Astrocyte (in vitro differentiated cells and primary cell): Measurements from ENCODE around the gene NAALADL2.

Experiments
- EZH2 ChIP-seq: IDR thresholded peaks from 2 replicates; pipeline ENCODE4 v1.6.1; 2012; ENCODE audit warnings: mild to moderate bottlenecking, low read length, inconsistent platforms; ENCODE audit not compliant: insufficient read depth
- TF ChIP-seq, protein P1 (sequence below): IDR thresholded peaks from 2 replicates; pipeline ENCODE4 v1.5.1; 2011; ENCODE audit warnings: low read depth, mild to moderate bottlenecking, inconsistent platforms, low read length, moderate library complexity; ENCODE audit not compliant: insufficient read depth

DNA sequence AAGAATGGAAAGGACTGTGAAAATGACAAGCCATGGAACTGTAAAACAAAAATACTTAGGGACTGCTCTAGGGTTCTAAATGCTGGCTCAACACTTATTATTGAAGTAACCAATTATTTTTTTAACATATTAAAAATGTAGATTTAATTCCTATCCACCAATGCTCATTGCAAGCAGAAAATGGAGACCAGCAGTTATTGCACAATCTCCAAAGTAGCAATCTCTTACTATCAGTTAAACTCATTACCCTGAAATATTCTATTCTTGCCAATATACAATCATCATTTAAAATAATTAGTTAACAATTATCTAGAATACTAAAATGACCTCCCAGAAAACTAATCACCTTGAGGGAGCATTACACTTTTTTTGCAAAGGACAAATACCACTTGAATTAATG lies 499.8 kb downstream of the NAALADL2 start:
- TF ChIP-seq EZH2: no peak
- TF ChIP-seq, protein P1, sequence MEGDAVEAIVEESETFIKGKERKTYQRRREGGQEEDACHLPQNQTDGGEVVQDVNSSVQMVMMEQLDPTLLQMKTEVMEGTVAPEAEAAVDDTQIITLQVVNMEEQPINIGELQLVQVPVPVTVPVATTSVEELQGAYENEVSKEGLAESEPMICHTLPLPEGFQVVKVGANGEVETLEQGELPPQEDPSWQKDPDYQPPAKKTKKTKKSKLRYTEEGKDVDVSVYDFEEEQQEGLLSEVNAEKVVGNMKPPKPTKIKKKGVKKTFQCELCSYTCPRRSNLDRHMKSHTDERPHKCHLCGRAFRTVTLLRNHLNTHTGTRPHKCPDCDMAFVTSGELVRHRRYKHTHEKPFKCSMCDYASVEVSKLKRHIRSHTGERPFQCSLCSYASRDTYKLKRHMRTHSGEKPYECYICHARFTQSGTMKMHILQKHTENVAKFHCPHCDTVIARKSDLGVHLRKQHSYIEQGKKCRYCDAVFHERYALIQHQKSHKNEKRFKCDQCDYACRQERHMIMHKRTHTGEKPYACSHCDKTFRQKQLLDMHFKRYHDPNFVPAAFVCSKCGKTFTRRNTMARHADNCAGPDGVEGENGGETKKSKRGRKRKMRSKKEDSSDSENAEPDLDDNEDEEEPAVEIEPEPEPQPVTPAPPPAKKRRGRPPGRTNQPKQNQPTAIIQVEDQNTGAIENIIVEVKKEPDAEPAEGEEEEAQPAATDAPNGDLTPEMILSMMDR: no peak
